Measurements from ENCODE around the gene APCDD1L. TPM values are rescaled to one million over a fixed set of nuclear protein-coding genes. Genes with fewer than 3 reads are reported as not detected.
"Not testable (repeated sequence)": the region's sequence is repeated elsewhere in the genome, so short reads cannot be mapped to it uniquely, and the experiment has no call there.

The APCDD1L gene
- total RNA-seq, 4 donors from 2014 or later: 0.38 to 0.44 (median 0.41) TPM; not detected in 1

DNA sequence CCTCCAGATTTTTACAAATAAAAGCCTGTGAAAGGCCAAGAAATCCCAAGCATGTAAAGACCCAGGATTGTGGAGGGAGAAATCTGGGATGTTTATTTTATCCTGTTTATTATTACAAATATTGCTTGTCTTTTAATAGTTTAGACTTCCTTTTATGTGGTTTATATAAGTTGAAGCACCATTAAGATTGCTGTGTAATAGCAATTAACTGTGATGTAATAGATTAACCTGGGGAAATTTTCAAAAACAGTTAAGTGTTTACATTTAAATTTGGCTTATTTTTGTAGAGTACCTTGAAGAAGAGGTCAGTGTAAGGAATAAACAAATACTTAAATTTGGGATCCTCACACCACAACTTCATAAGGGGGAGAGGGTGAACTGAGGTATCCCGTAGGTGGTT, 99.1 kb downstream of the APCDD1L start:
- H3K9me3 ChIP-seq: no peaks in the 10 kb centered on the region
- peaks cover 0 to 23% (median 0%) of the 10 kb centered on the region in 3 donors for H3K4me1 ChIP-seq
- H3K27me3 ChIP-seq: no peaks in the 10 kb centered on the region
- H3K27ac ChIP-seq: no peak overlapping the region
- H3K4me3 ChIP-seq: no peak overlapping the region
- DNase-seq: no peak
- 95 to 96% methylated on average over 1 of the region's 1 CpG for WGBS, 2 donors
- intact Hi-C loops (cut with DNase I): no loop called here
- peaks cover 0 to 31% (median 0%) of the 10 kb centered on the region in 3 donors for H3K36me3 ChIP-seq
- TF ChIP-seq, protein P1, sequence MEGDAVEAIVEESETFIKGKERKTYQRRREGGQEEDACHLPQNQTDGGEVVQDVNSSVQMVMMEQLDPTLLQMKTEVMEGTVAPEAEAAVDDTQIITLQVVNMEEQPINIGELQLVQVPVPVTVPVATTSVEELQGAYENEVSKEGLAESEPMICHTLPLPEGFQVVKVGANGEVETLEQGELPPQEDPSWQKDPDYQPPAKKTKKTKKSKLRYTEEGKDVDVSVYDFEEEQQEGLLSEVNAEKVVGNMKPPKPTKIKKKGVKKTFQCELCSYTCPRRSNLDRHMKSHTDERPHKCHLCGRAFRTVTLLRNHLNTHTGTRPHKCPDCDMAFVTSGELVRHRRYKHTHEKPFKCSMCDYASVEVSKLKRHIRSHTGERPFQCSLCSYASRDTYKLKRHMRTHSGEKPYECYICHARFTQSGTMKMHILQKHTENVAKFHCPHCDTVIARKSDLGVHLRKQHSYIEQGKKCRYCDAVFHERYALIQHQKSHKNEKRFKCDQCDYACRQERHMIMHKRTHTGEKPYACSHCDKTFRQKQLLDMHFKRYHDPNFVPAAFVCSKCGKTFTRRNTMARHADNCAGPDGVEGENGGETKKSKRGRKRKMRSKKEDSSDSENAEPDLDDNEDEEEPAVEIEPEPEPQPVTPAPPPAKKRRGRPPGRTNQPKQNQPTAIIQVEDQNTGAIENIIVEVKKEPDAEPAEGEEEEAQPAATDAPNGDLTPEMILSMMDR (IDR thresholded peaks at IDR 0.05): no peak
- no peak for TF ChIP-seq POLR2A (IDR thresholded peaks at IDR 0.05)

GRCh38 chr20:58414786-58415185, 100.4 kb downstream of the APCDD1L start:
- H3K27me3 ChIP-seq; H3K9me3 ChIP-seq; H3K4me3 ChIP-seq; DNase-seq; H3K27ac ChIP-seq; intact Hi-C loops (cut with DNase I): not testable (repeated sequence)
- Histone ChIP-seq H3K4me1 (peaks cover 0 to 23% (median 0%) of the 10 kb centered on the region in 3 donors), H3K36me3 (peaks cover 0 to 19% (median 0%) of the 10 kb centered on the region in 3 donors)
- WGBS, 2 donors: 89 to 94% methylated on average over 11 to 13 of the region's 26 CpGs

GRCh38 chr20:58414216-58414615, 101.0 kb downstream of the APCDD1L start:
- intact Hi-C loops (cut with DNase I); H3K9me3 ChIP-seq; H3K27ac ChIP-seq; H3K27me3 ChIP-seq; DNase-seq; H3K4me3 ChIP-seq: not testable (repeated sequence)
- WGBS, 2 donors: no CpG with 5 or more reads among the region's 35 CpGs
- H3K36me3 ChIP-seq: peaks cover 0 to 13% (median 0%) of the 10 kb centered on the region in 3 donors
- peaks cover 0 to 26% (median 0%) of the 10 kb centered on the region in 3 donors for H3K4me1 ChIP-seq

Other genes with a start within 250 kb of the APCDD1L start
- gene RAB22A, start 205.7 kb downstream of the APCDD1L start, total RNA-seq: 10 to 100 TPM; 18.4 to 33.2 (median 21.4) TPM
- gene VAPB, start 126.2 kb downstream of the APCDD1L start, total RNA-seq: 10 to 100 TPM; 11.5 to 21.2 (median 16.6) TPM
- 10 to 100 TPM; 29.6 to 49.2 (median 32.8) TPM for gene STX16, start 135.9 kb upstream of the APCDD1L start, total RNA-seq
- 10 to 100 TPM; 16.7 to 36.0 (median 21.0) TPM for gene NPEPL1, start 177.4 kb upstream of the APCDD1L start, total RNA-seq

Measured in esophagus squamous epithelium (tissue), 5 donors.